HG03045 (cell line): ENCODE results near the gene LITAFD.
"Not testable (repeated sequence)": the region's sequence is repeated elsewhere in the genome, so short reads cannot be mapped to it uniquely, and the experiment has no call there.

Source experiments
- ATAC-seq: cut with Tn5 transposase; IDR thresholded peaks from one replicate; pipeline ENCODE4 v1.9.1; 2021; ENCODE audit warnings: mild to moderate bottlenecking, moderate library complexity; ENCODE audit not compliant: unreplicated experiment

The LITAFD gene

DNA sequence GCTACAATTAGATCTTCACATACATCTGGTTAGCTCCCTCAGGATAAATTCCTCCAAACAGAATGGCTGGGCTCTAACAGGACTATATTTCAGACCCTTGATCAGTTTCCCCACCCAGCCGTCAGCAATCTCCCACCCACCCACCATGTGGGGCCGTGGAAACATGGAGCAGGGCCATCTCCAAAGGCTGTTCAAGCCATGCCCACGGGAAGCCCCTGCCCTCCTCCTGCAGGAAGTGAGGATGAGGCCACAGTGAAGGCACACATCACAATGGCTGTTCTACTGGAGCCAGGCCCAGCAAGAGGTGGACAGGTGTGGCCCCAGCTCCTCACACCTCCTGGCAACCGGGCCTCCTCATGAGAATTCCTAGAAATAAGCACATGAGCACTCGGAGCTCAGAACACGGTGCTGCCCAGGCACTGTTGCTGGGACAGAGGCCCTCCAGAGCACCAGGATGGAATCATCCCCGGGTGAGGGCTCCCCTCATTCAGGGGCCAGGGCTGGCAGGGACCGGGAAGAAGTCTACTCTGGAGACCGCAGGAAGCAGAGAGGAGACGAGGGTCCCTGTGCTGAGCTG is at the start of gene LITAFD:
TSS of gene LITAFD (plus strand) at position 311 of the 577 bp plus-strand sequence. CDS start 2,005 bp downstream, outside the sequence.
- no peak for ATAC-seq

DNA sequence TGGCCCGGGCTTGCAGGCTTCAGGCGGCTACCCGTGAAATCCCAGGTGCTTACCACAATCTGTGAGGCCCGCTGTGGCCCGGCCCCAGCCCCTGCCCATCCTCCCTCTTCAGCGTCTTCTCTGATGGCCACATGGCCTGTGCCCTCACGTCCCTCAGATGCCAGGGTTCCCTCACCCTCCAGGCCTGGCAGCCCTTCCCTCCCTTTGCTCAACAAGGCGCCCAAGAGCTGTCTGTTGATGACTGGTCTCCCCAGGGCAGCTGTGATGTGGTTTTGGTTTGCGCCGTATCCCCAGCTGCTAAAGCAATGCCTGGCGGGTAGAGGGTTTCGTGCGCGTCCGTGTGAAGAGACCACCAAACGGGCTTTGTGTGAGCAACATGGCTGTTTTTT is 49.4 kb upstream of the LITAFD start:
- no peak for ATAC-seq

DNA sequence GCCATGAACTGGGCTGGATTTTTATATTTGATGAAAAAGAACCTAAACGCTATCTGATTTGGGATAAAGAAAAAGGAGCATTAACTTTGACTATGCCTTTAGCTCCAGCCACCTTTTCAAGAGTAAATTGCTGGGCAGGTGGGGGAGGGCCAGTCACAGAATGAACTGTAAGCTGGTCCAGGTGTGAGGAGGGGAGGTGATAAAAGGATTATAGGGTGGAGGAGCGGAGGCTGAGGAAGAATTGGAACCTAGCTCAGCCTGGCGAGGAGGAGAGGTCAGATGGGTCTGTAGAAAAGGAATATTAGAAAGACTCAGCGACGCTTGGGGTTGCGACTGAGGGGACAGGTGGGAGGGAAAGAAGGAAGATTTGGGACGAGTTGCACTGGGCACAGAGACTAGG is 45.4 kb upstream of the LITAFD start:
- ATAC-seq: not testable (repeated sequence)

DNA sequence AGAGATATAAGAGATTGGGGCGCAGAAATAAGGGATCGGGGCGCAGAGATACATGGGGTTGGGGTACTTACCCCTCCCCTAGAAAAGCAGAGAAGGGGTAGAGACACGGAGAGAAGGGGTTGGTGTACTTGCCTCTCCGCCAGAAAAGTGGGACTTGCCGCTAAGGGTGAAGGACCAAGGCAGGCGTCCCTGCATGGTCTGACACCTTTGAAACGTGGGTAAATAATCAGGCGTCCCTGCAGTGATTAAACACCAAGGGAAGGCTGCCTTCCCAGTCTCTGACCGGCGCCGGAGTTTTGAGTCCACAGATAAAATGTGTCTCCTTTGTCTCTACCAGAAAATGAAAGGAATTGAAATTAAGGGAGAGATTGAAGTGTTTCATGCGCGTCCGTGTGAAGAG is 44.6 kb upstream of the LITAFD start:
- not testable (repeated sequence) for ATAC-seq

DNA sequence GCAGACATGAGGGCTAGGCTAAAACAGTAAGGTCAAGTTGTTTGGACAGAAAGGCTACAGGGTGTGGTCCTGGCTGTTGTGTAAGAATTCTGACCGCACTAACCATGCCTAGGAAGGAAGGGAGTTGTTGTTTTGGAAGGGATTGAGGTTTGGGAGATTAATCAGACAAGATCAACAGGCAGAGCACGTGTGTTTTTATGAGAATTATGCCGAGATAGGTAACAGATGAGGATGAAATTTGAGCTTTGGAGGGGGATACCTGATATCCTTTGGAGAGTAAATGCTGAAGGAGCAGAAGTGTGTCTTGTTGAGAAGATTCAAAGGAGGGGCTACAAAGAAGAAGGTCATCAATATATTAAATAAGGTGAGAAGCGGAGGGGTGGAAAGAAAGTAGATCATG is 40.1 kb upstream of the LITAFD start:
- ATAC-seq: not testable (repeated sequence)

DNA sequence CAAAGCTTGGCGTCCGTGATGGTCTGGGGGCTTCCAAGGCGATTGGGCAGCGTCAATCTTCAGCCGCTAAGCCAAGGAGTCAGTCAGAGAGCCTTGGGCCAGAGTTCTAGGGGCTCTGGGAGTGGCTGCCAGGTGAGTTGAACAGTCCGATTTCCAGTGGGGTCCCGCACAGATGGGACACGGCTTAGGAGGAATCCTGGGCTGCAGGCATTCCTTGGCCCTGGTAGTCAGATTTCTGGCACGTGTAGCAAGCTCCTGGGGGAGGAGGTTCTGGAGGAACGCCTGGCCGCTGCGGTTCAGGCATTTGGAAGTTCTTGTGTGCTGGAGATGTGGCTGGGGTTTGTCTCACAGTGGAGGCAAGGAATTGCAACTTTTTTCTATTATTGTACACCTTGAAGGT is 38.9 kb upstream of the LITAFD start:
- not testable (repeated sequence) for ATAC-seq

DNA sequence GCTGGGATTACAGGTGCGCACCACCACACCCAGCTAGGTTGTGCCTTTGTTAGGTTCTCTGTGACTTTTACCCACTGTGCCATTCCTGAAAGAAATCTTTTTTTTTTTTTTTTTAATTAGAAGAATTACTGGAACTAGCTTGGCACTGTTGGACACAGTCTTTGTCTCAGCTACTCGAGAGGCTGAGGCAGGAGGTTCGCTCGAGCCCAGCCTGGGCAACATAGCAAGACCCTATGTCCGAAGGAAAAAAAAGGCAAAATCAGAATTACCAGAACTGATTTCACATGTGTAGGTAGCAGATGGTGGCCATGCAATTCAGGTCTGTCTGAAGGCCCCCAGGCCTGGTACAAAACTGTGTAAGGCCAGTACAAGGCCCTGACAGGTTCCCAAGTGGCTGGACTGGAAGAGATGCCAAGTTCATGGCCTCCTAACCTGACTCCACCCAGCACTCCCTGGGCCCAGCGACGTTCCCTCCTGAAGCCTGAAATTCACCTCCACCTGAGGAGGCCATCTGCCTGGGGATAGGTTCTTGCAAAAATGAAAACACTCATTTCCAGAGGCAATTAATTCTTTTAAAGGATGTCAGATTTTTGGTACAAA is 36.4 kb upstream of the LITAFD start:
- ATAC-seq: no peak

DNA sequence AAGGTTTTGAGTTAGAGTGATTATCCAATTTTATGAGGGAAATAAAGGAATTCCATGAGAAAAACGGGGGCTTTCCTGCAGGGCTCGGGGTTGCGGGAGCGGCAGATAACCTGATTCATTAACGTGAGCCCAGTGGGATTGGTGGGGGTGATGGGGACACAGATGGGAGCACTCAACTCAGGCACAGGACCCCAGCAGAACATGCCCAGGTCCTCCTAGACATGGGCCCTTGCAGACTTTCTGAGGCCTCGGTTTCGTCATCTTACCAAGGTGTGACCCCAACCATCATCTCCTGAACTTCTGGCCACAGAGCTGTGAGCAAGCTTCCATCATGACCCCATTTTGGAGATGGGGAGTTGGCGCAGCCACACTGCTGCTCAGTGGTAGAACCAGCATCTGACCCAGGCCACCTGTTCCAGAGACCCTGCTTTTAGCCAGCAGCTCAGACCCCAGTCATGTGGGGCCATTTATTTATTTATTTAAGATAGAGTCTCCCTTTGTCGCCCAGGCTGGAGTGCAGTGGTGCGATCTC is 35.7 kb upstream of the LITAFD start:
- ATAC-seq: no peak

DNA sequence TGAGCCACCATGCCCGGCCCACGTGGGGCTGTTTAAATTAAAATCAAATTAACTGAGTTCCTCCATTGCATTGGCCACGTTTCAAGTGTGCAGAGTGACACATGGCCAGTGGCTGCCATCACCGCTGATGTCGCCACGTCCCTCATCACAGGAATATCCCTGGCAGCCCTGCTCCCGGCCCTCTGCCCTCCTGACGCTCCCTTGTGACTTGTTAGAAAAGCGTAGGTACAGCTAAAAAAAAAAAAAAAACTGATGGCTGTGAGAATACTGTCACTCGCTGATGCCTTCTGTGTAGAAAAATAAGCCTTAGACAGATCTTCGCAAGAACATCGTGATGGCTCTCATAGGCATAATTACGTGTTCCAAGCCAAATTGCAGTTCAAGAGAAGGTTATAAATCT is 35.0 kb upstream of the LITAFD start:
- ATAC-seq: no peak

GRCh38 chr16:8847623-8848022 is 34.5 kb upstream of the LITAFD start:
- ATAC-seq: no peak

DNA sequence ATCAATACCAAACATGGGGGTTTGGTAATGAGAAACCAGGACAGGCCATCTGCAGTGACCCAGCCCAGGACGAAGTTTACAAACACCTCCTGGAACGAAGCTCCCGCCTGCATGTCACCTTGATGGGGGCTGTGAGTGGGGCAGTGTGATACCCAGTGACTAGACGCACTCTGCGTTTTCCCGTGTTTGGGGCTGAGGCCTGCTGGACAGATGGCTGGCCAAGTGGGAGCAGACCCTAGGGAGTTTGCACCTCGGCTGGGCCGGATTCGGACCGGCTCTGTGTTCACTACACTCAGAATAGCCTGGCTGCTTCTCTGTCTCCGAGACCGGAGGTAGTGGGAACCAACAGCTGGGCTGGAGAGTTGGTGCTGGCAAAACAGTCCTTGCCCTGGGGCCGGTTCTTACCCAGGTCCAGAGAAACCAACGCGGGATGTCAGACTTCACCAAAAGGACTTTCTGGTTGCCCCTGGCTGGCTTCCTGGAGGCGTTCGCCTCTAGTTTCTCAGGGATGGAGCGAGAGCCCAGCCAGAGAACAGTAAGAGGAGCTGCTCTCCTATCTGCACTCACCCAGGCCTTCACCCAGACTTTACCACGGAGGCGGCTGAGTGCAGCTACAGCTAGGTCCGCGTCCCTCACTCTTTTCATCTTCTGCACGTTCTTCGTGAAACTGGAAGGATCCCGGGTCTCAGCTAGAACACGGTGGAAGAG is 33.8 kb upstream of the LITAFD start:
- ATAC-seq: no peak

GRCh38 chr16:8848939-8849391 is 33.2 kb upstream of the LITAFD start:
- ATAC-seq: no peak

GRCh38 chr16:8849411-8850011 is 32.6 kb upstream of the LITAFD start:
- ATAC-seq: no peak

GRCh38 chr16:8850279-8850885 is 31.8 kb upstream of the LITAFD start:
- ATAC-seq: no peak

DNA sequence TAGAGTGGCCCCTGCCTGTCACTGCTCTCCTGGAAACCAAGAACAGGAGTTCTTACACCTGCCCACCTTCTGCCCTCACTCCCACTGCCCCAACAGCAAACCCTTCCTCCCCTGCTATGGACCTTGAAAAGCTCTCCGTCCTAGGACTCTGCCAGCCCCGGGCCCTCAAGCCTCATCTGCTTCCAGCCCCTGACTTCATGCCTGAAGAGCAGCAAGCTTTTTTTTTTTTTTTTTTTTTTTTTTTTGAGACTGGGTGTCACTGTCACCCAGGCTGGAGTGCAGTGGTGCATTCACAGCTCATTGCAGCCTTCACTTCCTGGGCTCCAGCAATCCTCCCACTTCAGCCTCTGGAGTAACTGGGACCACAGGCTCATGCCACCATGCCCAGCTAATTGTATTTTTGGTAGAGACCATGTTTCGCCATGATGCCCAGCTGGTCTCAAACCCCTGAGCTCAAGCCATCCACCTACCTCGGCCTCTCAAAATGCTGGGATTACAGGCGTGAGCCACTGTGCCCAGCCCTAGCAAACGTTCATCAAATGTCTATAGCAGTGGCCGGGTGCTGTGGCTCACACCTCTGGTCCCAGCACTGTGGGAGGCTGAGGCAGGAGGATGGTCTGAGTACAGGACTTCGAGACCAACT is 30.3 kb upstream of the LITAFD start:
- no peak for ATAC-seq

DNA sequence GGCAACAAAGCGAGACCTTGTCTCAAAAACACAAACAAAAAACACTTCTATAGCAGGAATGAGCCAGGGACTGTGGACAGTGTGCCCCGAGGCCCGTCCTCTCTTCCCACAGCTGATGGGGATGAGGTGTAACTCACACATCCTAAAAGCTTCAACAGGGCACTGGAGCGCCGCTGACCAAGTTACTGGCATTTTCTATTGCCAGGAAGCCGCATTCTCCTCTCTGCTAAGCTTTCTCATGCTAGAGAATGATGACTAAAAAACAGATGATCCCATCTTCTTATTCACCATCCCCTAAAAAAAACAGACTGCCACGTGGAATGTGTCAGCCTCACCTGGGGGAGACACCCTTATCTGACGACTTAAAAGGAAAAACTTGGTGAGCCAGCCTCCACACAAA is 29.6 kb upstream of the LITAFD start:
- no peak for ATAC-seq

GRCh38 chr16:8853150-8853549 is 29.0 kb upstream of the LITAFD start:
- no peak for ATAC-seq

DNA sequence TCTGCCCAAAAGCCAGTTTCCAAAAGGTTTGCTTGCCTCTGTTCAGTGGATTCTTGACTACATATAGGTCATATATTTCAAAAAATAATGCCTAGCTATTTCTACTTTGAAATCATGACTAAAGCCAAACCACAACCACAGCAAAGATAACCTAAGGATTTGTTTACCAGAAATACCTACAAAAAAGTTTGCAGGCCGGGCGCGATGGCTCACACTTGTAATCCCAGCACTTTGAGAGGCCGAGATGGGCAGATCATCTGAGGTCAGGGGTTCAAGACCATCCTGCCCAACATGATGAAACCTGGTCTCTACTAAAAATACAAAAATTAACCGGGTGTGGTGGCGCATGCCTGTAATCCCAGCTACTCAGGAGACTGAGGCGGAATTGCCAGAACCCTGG is 28.5 kb upstream of the LITAFD start:
- no peak for ATAC-seq

GRCh38 chr16:8854298-8854948 is 27.7 kb upstream of the LITAFD start:
- ATAC-seq: no peak
